Epidermal melanocyte (primary cell): ENCODE data around the gene TIMM44.
"Not testable (repeated sequence)": the region's sequence is repeated elsewhere in the genome, so short reads cannot be mapped to it uniquely, and the experiment has no call there.

Experiments
- DNase-seq: peaks from one replicate; pipeline ENCODE4 v3.0.0; 2011; ENCODE audit warnings: low spot score; ENCODE audit not compliant: insufficient read length

TIMM44 gene

GRCh38 chr19:7902796-7903243, 40.6 kb downstream of the TIMM44 start:
- no peak for DNase-seq

- peak; percentile 10 for DNase-seq
Measured at GRCh38 chr19:7901337-7901736, 42.1 kb downstream of the TIMM44 start.

GRCh38 chr19:7900931-7901330, 42.5 kb downstream of the TIMM44 start:
- DNase-seq: no peak

GRCh38 chr19:7900401-7900870, 43.0 kb downstream of the TIMM44 start:
- peak; percentile 11 for DNase-seq

- DNase-seq: no peak
Measured at GRCh38 chr19:7899751-7900378, 43.6 kb downstream of the TIMM44 start.

- peak; percentile 7 for DNase-seq
Measured at GRCh38 chr19:7898967-7899366, 44.5 kb downstream of the TIMM44 start.

GRCh38 chr19:7897292-7897691, 46.2 kb downstream of the TIMM44 start:
- no peak for DNase-seq

- peak; percentile 7 for DNase-seq
Measured at GRCh38 chr19:7895565-7895964, 47.9 kb downstream of the TIMM44 start.

- peak; percentile 4 for DNase-seq
Measured at GRCh38 chr19:7894612-7895309, 48.7 kb downstream of the TIMM44 start.

- not testable (repeated sequence) for DNase-seq
Measured at GRCh38 chr19:7893362-7894101, 49.9 kb downstream of the TIMM44 start.

- no peak for DNase-seq
Measured at GRCh38 chr19:7888826-7889217, 54.6 kb downstream of the TIMM44 start.

GRCh38 chr19:7888145-7888825, 55.2 kb downstream of the TIMM44 start, which contains the start of gene LRRC8E:
LRRC8E (plus strand) TSS chr19:7888510; CDS start chr19:7895604, 7,094 bp downstream.
- peak; percentile 77 for DNase-seq

- DNase-seq: peak; percentile 9
Measured at GRCh38 chr19:7887408-7888144, 55.9 kb downstream of the TIMM44 start.

- DNase-seq: no peak
Measured at GRCh38 chr19:7885818-7886217, 57.6 kb downstream of the TIMM44 start.

- peak; percentile 47 for DNase-seq
Measured at GRCh38 chr19:7883796-7884570, 59.5 kb downstream of the TIMM44 start.

GRCh38 chr19:7883105-7883504, 60.4 kb downstream of the TIMM44 start:
- DNase-seq: no peak

GRCh38 chr19:7881910-7882309, 61.6 kb downstream of the TIMM44 start:
- DNase-seq: no peak

- no peak for DNase-seq
Measured at GRCh38 chr19:7879836-7880235, 63.6 kb downstream of the TIMM44 start.

- DNase-seq: no peak
Measured at GRCh38 chr19:7879111-7879807, 64.2 kb downstream of the TIMM44 start.
